K562 (cell line): Measurements from ENCODE around the gene CCDC47.

Source experiments
- CTCF ChIP-seq, 3 experiments: IDR thresholded peaks in 2 of 3; conservative IDR thresholded peaks in 1 of 3; 2 replicates each; pipeline ENCODE4 v1.5.1; 2011 to 2012; ENCODE audit warnings: low read length in 3 of 3, mild to moderate bottlenecking in 3 of 3, control low read depth in 2 of 3, improper control_type of control experiment in 1 of 3, inconsistent platforms in 1 of 3, low read depth in 1 of 3, mixed read lengths in 1 of 3, moderate library complexity in 1 of 3; ENCODE audit not compliant: insufficient read depth in 2 of 3
- HNRNPLL ChIP-seq: fragments of 200-400 bp; formaldehyde crosslinking; IDR thresholded peaks from 2 replicates; pipeline ENCODE4 v1.6.1; 2017; ENCODE audit warnings: low read length, low read depth, mild to moderate bottlenecking; ENCODE audit not compliant: poor library complexity, severe bottlenecking
- RAD51 ChIP-seq: fragments of 450-650 bp; IDR thresholded peaks from 2 replicates; pipeline ENCODE4 v1.7.1; 2016; ENCODE audit warnings: low read depth, mild to moderate bottlenecking, borderline replicate concordance
- TOE1 ChIP-seq, 2 experiments: fragments of 450-650 bp in 1 of 2; sonication (generic) in 1 of 2; formaldehyde crosslinking in 1 of 2; IDR thresholded peaks; 2 replicates each; pipeline versions ENCODE4 v1.7.1 to v1.8.0; 2016 to 2022; ENCODE audit warnings: borderline replicate concordance in 2 of 2, mild to moderate bottlenecking in 2 of 2, antibody characterized with exemption in 1 of 2, inconsistent platforms in 1 of 2, low read depth in 1 of 2, missing genetic modification reagents in 1 of 2, moderate library complexity in 1 of 2
- TF ChIP-seq, protein P1 (sequence below): fragments of 450-650 bp; IDR thresholded peaks from 2 replicates; pipeline ENCODE4 v1.6.1; 2016

DNA sequence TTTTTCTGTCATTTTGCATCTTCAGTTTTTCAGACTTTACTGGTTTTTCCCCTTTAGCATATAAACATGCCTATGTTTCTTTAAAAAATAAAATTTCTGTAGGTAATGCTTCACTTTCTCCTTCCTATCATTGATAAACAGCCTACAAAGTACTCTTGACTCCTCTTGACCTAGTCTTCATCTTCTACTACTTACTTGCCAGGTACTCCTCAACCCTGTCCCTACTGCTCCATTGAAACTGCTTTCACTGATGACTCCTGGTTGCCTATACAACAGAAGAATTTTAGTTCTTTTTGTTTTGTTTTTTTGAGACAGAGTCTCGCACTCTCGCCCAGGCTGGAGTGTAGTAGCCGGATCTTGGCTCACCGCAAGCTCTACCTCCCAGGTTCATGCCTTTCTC is 7.5 kb upstream of the CCDC47 start:
- TF ChIP-seq, protein P1, sequence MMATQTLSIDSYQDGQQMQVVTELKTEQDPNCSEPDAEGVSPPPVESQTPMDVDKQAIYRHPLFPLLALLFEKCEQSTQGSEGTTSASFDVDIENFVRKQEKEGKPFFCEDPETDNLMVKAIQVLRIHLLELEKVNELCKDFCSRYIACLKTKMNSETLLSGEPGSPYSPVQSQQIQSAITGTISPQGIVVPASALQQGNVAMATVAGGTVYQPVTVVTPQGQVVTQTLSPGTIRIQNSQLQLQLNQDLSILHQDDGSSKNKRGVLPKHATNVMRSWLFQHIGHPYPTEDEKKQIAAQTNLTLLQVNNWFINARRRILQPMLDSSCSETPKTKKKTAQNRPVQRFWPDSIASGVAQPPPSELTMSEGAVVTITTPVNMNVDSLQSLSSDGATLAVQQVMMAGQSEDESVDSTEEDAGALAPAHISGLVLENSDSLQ = no peak
- TF ChIP-seq TOE1 (IDR thresholded peaks at IDR 0.05; ENCODE audit: borderline replicate concordance) (no peak), TOE1 (CRISPR knock-in tag; IDR thresholded peaks at IDR 0.05; ENCODE audit: borderline replicate concordance, low read depth) (no peak), CTCF (IDR thresholded peaks at IDR 0.05 in 2 of 3, conservative IDR thresholded peaks at IDR 0.05 in 1 of 3; ENCODE audit: insufficient read depth in 2 of 3, low read depth in 1 of 3, low read length in 3 of 3) (no peak), HNRNPLL (no peak), RAD51 (no peak)
